GM18505 (cell line): ENCODE results near the gene TRRAP.

Experiments
- ATAC-seq: cut with Tn5 transposase; IDR thresholded peaks from one replicate; pipeline ENCODE4 v1.9.1; 2021; ENCODE audit not compliant: unreplicated experiment
- POLR2A ChIP-seq: IDR thresholded peaks from 4 replicates; pipeline ENCODE4 v1.6.1; 2011; ENCODE audit warnings: borderline replicate concordance; ENCODE audit not compliant: insufficient read depth, insufficient read length; ENCODE audit errors: extremely low read depth

The TRRAP gene

GRCh38 chr7:98855610-98856422 lies 22.5 kb upstream of the TRRAP start:
- TF ChIP-seq POLR2A: no peak
- ATAC-seq: no peak

GRCh38 chr7:98860071-98860470 lies 18.3 kb upstream of the TRRAP start:
- TF ChIP-seq POLR2A: no peak
- no peak for ATAC-seq

GRCh38 chr7:98862203-98862602 lies 16.1 kb upstream of the TRRAP start:
- TF ChIP-seq POLR2A: no peak
- ATAC-seq: no peak

GRCh38 chr7:98862716-98863420 lies 15.5 kb upstream of the TRRAP start:
- no peak for ATAC-seq
- TF ChIP-seq POLR2A: no peak

- no peak for TF ChIP-seq POLR2A
- no peak for ATAC-seq
Observed at GRCh38 chr7:98863601-98864000, 14.7 kb upstream of the TRRAP start.

- no peak for TF ChIP-seq POLR2A
- ATAC-seq: no peak
Observed at GRCh38 chr7:98864731-98865453, 13.4 kb upstream of the TRRAP start.

- no peak for TF ChIP-seq POLR2A
- no peak for ATAC-seq
Observed at GRCh38 chr7:98866351-98866750, 12.0 kb upstream of the TRRAP start.

GRCh38 chr7:98866765-98867164 lies 11.6 kb upstream of the TRRAP start:
- no peak for TF ChIP-seq POLR2A

GRCh38 chr7:98868450-98868849 lies 9.9 kb upstream of the TRRAP start:
- ATAC-seq: no peak
- TF ChIP-seq POLR2A: no peak

More at GRCh38 chr7:98866765-98867164, 11.6 kb upstream of the TRRAP start:
- no peak for ATAC-seq

- TF ChIP-seq POLR2A: no peak
- ATAC-seq: no peak
Observed at GRCh38 chr7:98869027-98869596, 9.2 kb upstream of the TRRAP start.

- peak; percentile 11 for ATAC-seq
- no peak for TF ChIP-seq POLR2A
Observed at GRCh38 chr7:98869597-98870120, 8.7 kb upstream of the TRRAP start, which contains the start of gene TMEM130. TMEM130 (minus strand) TSS chr7:98870014; CDS start chr7:98869861, 153 bp downstream.

GRCh38 chr7:98870121-98870651 lies 8.1 kb upstream of the TRRAP start:
- ATAC-seq: peak; percentile 74
- no peak for TF ChIP-seq POLR2A
